Astrocyte of the cerebellum (primary cell): ENCODE results near the gene GAGE10.
"Not testable (repeated sequence)": the region's sequence is repeated elsewhere in the genome, so short reads cannot be mapped to it uniquely, and the experiment has no call there.

Experiments used
- DNase-seq: peaks from one replicate; pipeline ENCODE4 v3.0.0-alpha.2; 2011; ENCODE audit warnings: low read depth
- H3K4me3 ChIP-seq: 2 replicates; pipeline ENCODE4 v1.5.1; 2011; ENCODE audit warnings: mild to moderate bottlenecking, low read depth, low read length, moderate library complexity
- in situ Hi-C: cut with HindIII; loops from 2 replicates; pipeline ENCODE4 v1.10.0; 2017; ENCODE audit warnings: low sequenced_read_pairs

Gene GAGE10

DNA sequence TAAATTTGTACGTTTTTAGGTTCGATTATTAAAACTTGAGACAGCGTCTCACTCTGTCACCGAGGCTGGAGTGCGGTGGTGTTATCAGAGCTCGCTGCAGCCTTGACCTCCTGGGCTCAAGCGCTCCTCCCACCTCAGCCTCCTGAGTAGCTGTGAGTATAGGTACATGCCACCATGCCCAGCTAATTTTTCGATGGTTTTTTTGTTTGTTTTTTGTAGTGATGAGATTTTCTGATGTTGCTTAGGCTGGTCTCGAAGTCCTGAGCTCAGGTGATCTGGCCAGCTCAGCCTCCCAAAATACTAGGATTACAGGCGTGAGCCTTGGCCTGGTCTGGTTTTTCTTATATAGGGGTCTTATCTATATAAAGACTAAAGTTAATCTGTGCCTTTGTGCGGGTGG is 27.0 kb downstream of the GAGE10 start:
- in situ Hi-C loops, DNase-seq, H3K4me3 ChIP-seq: not testable (repeated sequence)

DNA sequence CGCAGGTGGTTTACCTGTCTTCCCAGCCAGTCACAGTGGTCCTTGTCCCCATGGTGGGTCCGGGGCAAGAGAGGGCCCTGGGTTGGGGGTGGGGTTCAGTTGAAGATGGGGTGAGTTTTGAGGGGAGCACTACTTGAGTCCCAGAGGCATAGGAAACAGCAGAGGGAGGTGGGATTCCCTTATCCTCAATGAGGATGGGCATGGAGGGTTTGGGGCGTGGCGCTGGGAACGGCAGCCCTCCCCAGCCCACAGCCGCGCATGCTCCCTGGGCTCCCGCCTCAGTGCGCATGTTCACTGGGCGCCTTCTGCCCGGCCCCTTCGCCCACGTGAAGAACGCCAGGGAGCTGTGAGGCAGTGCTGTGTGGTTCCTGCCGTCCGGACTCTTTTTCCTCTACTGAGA is 27.8 kb downstream of the GAGE10 start, which contains the start of gene GAGE13:
GAGE13 (plus strand) TSS at position 301 of the 400 bp plus-strand sequence. CDS start 1,156 bp downstream, outside the sequence.
- DNase-seq, H3K4me3 ChIP-seq, in situ Hi-C loops: not testable (repeated sequence)

- H3K4me3 ChIP-seq, in situ Hi-C loops, DNase-seq: not testable (repeated sequence)
Observed at GRCh38 chrX:49331841-49332240, 28.4 kb downstream of the GAGE10 start.

DNA sequence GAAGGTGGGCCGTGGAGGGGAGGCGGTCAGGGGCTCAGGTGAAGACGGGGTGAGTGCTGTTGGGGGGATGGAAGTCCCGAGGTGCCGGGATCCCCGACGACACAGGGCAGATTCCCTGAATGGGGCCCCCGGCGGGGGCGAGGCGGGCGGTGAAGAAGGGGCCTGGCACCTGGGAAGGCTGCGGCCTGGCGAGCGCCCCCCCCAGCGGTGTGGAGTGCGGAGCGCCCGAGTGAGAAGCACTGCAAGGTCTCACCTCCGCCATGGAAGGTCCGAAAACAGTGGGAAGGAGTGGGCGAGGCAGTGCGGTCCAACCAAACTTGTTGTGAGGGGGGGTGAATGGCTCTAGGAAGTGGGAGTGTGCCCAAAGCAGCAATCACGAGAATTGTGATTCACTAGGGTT is 38.0 kb downstream of the GAGE10 start:
- in situ Hi-C loops, DNase-seq: not testable (repeated sequence)

DNA sequence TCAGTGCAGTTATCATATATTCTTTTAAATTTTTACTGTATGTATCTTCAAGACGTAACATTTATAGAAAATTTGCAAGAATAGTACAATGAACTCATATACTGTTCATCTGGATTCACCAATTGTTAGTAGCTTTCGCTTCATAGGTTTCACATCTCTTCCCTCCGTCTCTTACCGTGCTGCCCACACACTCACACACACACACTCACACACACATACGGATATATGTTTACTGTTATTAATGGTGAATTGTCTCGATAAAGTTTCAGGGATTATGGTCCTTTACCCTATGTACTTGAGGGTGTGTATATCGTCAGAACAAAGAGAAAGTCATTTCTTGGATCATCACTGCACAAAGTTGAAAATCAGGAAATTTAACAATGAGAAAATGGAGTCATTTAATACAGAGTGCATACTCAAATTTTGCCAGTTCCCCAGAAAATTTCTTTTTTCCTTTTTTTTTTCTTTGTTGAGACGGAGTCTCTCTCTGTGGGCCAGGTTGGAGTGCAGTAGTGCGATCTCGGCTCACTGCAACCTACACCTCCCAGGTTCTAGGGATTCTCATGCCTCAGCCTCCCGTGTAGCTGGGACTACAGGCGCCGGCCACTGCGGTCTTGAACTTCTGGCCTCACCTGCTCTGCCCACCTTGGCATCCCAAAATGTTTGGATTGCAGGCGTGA is 41.2 kb downstream of the GAGE10 start:
- in situ Hi-C loops, H3K4me3 ChIP-seq, DNase-seq: not testable (repeated sequence)

More for the DNA sequence above, 38.0 kb downstream of the GAGE10 start:
- H3K4me3 ChIP-seq, result not testable (repeated sequence)

- in situ Hi-C loops, H3K4me3 ChIP-seq: not testable (repeated sequence)
Observed at GRCh38 chrX:49345402-49345801, 42.0 kb downstream of the GAGE10 start.

DNA sequence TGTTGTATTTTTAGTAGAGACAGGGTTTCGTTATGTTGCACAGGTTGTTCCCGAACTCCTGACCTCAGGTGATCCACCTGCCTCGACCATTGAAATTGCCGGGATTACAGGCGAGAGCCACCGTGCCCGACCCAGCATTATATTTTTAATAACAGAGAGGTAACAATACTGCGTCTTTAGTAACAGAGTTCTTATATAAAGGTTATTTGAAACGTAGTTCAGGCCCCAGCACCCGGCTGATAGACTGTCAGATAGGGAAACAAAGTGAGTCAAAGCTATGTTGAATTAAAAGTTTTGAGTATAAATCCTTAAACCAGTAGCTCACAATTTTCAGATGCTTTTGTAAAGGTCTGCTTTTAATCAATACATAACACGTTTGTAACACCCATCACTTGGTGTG is 42.7 kb downstream of the GAGE10 start:
- DNase-seq, in situ Hi-C loops, H3K4me3 ChIP-seq: not testable (repeated sequence)

More at GRCh38 chrX:49345402-49345801, 42.0 kb downstream of the GAGE10 start:
- DNase-seq, result not testable (repeated sequence)
